ENCODE results near the gene G6PD. TPM values are rescaled to one million over a fixed set of nuclear protein-coding genes. Genes with fewer than 3 reads are reported as not detected.

Gene G6PD
- total RNA-seq, 1 experiment from 2014 or later: 68.7 TPM

DNA sequence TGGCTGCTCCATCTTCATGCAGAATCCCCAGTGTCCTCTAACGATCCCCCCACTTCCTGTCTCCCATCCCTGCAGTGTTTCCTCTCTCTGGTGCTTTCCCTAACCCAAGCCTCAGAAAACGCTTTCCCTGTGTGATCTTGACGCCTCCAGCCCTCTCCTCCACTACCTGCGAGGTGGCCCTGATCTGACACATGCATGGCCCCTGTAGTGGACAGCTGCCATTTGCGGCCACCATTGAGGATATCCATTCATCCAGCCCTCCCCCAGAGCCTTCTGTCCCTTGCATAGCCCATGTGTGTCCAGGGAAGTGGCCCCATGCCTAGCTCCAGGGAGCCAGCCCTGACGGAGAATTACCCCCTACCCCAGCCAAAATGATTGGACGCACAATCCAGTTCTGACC, 63.3 kb downstream of the G6PD start:
- H3K27me3 Mint-ChIP-seq (ENCODE audit: low read depth): peaks cover 10% of the 10 kb centered on the region
- peaks cover 4 to 22% (median 18%) of the 10 kb centered on the region in 3 experiments for H3K36me3 Mint-ChIP-seq (ENCODE audit: insufficient read depth in 1 of 3, low read depth in 3 of 3)
- H3K4ac ChIP-seq (ENCODE audit: low read depth, low read length): no peak overlapping the region

More for the DNA sequence above, 63.3 kb downstream of the G6PD start:
- Mint-ChIP-seq H3K9me3 (peaks cover 67 to 79% of the 10 kb centered on the region in 2 experiments), H3K4me3 (no peak overlapping the region), H3K4me1 (peaks cover 6 to 13% of the 10 kb centered on the region in 2 experiments), H3K27ac (peak overlapping the region in 1 of 3 experiments; percentile 33; a peak in 1 of 7 replicates)
- H3K79me1 ChIP-seq (ENCODE audit: insufficient read depth, low read depth, low read length, poor library complexity, severe bottlenecking): no peaks in the 10 kb centered on the region
- DNase-seq: peak; percentile 16
- no peak overlapping the region for H3K56ac ChIP-seq (ENCODE audit: insufficient read length, low read depth, low read length)
- H4K91ac ChIP-seq (ENCODE audit: insufficient read length, low read depth, low read length): no peak overlapping the region
- H3K27ac ChIP-seq (ENCODE audit: insufficient read length, low read depth, low read length): no peak overlapping the region
- H2BK5ac ChIP-seq (ENCODE audit: insufficient read length, low read length): no peak overlapping the region
- no peak overlapping the region for H2AK5ac ChIP-seq (ENCODE audit: insufficient read length, low read length)
- no peaks in the 10 kb centered on the region; the same call in 1 of the 2 replicates for H3K4me1 ChIP-seq (ENCODE audit: insufficient read depth, low read length)
- H2AFZ ChIP-seq (ENCODE audit: low read length): no peak overlapping the region
- H3K79me2 ChIP-seq (ENCODE audit: insufficient read depth, low read length): no peaks in the 10 kb centered on the region
- WGBS (ENCODE audit: extremely low coverage, insufficient read length, low lambda C conversion rate): no CpG with 5 or more reads among the region's 7 CpGs
- H4K8ac ChIP-seq (replicated peaks; ENCODE audit: insufficient read length, low read depth, low read length): no peak overlapping the region
- H3T11ph ChIP-seq (ENCODE audit: low read length): no peak overlapping the region
- no peaks in the 10 kb centered on the region for H3K27me3 ChIP-seq (ENCODE audit: insufficient read depth, low read length)
- H4K20me1 ChIP-seq (ENCODE audit: control insufficient read depth, insufficient read depth, insufficient read length): no peaks in the 10 kb centered on the region
- peaks cover 37% of the 10 kb centered on the region for H3K9me3 ChIP-seq (ENCODE audit: control insufficient read depth, low read depth, low read length)
- no peak overlapping the region for H3K9ac ChIP-seq (ENCODE audit: extremely low read depth, insufficient read length, low read length)
- H3K18ac ChIP-seq (ENCODE audit: insufficient read length, low read depth, low read length): no peak overlapping the region
- H3K23me2 ChIP-seq (ENCODE audit: insufficient read length, low read depth, low read length, poor library complexity, severe bottlenecking): peaks cover 4% of the 10 kb centered on the region
- no peak overlapping the region for H3K4me2 ChIP-seq (ENCODE audit: insufficient read depth, insufficient read length, low read length)
- TF ChIP-seq, protein P1, sequence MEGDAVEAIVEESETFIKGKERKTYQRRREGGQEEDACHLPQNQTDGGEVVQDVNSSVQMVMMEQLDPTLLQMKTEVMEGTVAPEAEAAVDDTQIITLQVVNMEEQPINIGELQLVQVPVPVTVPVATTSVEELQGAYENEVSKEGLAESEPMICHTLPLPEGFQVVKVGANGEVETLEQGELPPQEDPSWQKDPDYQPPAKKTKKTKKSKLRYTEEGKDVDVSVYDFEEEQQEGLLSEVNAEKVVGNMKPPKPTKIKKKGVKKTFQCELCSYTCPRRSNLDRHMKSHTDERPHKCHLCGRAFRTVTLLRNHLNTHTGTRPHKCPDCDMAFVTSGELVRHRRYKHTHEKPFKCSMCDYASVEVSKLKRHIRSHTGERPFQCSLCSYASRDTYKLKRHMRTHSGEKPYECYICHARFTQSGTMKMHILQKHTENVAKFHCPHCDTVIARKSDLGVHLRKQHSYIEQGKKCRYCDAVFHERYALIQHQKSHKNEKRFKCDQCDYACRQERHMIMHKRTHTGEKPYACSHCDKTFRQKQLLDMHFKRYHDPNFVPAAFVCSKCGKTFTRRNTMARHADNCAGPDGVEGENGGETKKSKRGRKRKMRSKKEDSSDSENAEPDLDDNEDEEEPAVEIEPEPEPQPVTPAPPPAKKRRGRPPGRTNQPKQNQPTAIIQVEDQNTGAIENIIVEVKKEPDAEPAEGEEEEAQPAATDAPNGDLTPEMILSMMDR (conservative IDR thresholded peaks at IDR 0.05): no peak
- no peak overlapping the region for H4K5ac ChIP-seq (ENCODE audit: insufficient read length, low read depth, low read length)
- H2BK20ac ChIP-seq (ENCODE audit: low read depth, low read length, poor library complexity, severe bottlenecking): no peak overlapping the region
- no peak overlapping the region for H3K14ac ChIP-seq (ENCODE audit: insufficient read depth, low read length)
- H2BK15ac ChIP-seq (ENCODE audit: low read depth, low read length): no peak overlapping the region
- no peak overlapping the region for H2BK12ac ChIP-seq (ENCODE audit: insufficient read length, low read depth, low read length)
- H3K23ac ChIP-seq (ENCODE audit: insufficient read length, low read depth, low read length): no peak overlapping the region
- H2BK120ac ChIP-seq (ENCODE audit: low read depth, low read length, poor library complexity, severe bottlenecking): no peak overlapping the region

Measured in H9 (cell line).